A549 (cell line): ENCODE measurements around the gene RGL1. TPM values are rescaled to one million over a fixed set of nuclear protein-coding genes. Genes with fewer than 3 reads are reported as not detected.

ENCODE experiments used
- ATAC-seq, 2 experiments: fragments of 200-7000 bp in 1 of 2; fragments of >200 bp in 1 of 2; cut with Nextera tagmentation in 1 of 2; cut with Tn5 transposase in 1 of 2; 3 replicates each; pipeline versions ENCODE4 v1.8.0 to v1.9.1; 2018 to 2020; ENCODE audit warnings: mild to moderate bottlenecking in 1 of 2, moderate library complexity in 1 of 2
- CTCF ChIA-PET: fragments of 300-600 bp; sonication (Branson Sonifier 250); formaldehyde crosslinking; extraction: SDS; loops from one replicate; lab custom pipeline; 2021; ENCODE audit warnings: antibody characterized with exemption, inconsistent platforms; lab: Yijun Ruan, JAX
- POLR2A ChIA-PET: fragments of 350-600 bp; formaldehyde crosslinking; extraction: SDS; loops from one replicate; lab custom pipeline; 2021; ENCODE audit warnings: antibody characterized with exemption, inconsistent platforms; lab: Yijun Ruan, JAX
- DNase-seq, 2 experiments: peaks; one replicate each; pipeline versions ENCODE4 v3.0.0 to v3.0.0-alpha.2; 2011 to 2016; ENCODE audit warnings: low read depth in 1 of 2, low spot score in 1 of 2
- FAIRE-seq: peaks from 2 replicates; lab custom pipeline; 2011; peaks lifted over from hg19 to GRCh38; lab: Jason Lieb, UNC
- H3K27ac ChIP-seq, 2 experiments: fragments of >200 bp; sonication (Bioruptor Twin); formaldehyde crosslinking; 3 replicates each; pipeline ENCODE4 v1.5.1; 2016 to 2017
- H3K4me1 ChIP-seq: fragments of >200 bp; sonication (Bioruptor Twin); formaldehyde crosslinking; 3 replicates; pipeline ENCODE4 v1.6.1; 2016
- H3K4me2 ChIP-seq: fragments of >200 bp; sonication (Bioruptor Twin); formaldehyde crosslinking; 3 replicates; pipeline ENCODE4 v1.6.1; 2016
- H3K4me3 ChIP-seq: fragments of >200 bp; sonication (Bioruptor Twin); formaldehyde crosslinking; 3 replicates; pipeline ENCODE4 v1.5.1; 2016
- H3K9me3 ChIP-seq: fragments of >200 bp; sonication (Bioruptor Twin); formaldehyde crosslinking; 3 replicates; pipeline ENCODE4 v1.6.1; 2016
- CBX8 ChIP-seq: fragments of 200-600 bp; sonication (generic); IDR thresholded peaks from 2 replicates; pipeline ENCODE4 v1.6.1; 2016
- CHD2 ChIP-seq: fragments of 150-350 bp; IDR thresholded peaks from 2 replicates; pipeline ENCODE4 v1.6.1; 2014; ENCODE audit warnings: low read length; ENCODE audit not compliant: partially characterized antibody
- CHD4 ChIP-seq: fragments of 200-600 bp; sonication (generic); IDR thresholded peaks from 2 replicates; pipeline ENCODE4 v1.6.1; 2016; ENCODE audit warnings: antibody characterized with exemption, mild to moderate bottlenecking, borderline replicate concordance
- EHMT2 ChIP-seq: fragments of 200-600 bp; sonication (generic); IDR thresholded peaks from 2 replicates; pipeline ENCODE4 v1.6.1; 2016; ENCODE audit warnings: antibody characterized with exemption, low read depth, mild to moderate bottlenecking, moderate library complexity
- EP300 ChIP-seq, 2 experiments: fragments of >200 bp; sonication (Bioruptor Twin); formaldehyde crosslinking; IDR thresholded peaks; 2 replicates in 1 of 2; 3 replicates in 1 of 2; pipeline ENCODE4 v1.6.1; 2016 to 2017
- FOSL2 ChIP-seq, 2 experiments: fragments of 450-650 bp in 1 of 2; fragments of >200 bp in 1 of 2; sonication (Bioruptor Twin) in 1 of 2; formaldehyde crosslinking; IDR thresholded peaks; 2 replicates each; pipeline versions ENCODE4 v1.5.0 to v1.6.1; 2016 to 2020; ENCODE audit warnings: mild to moderate bottlenecking in 1 of 2, moderate library complexity in 1 of 2
- HEYL ChIP-seq: fragments of 250-450 bp; sonication (Bioruptor Pico); IDR thresholded peaks from 2 replicates; pipeline ENCODE4 v1.8.0; 2021; ENCODE audit warnings: mild to moderate bottlenecking, moderate library complexity
- JUNB ChIP-seq: fragments of >200 bp; sonication (Bioruptor Twin); formaldehyde crosslinking; IDR thresholded peaks from 2 replicates; pipeline ENCODE4 v1.6.1; 2016
- MAZ ChIP-seq: fragments of 150-350 bp; IDR thresholded peaks from 2 replicates; pipeline ENCODE4 v1.6.1; 2014; ENCODE audit warnings: antibody characterized with exemption, low read depth, low read length, borderline replicate concordance
- MYC ChIP-seq: IDR thresholded peaks from 2 replicates; pipeline ENCODE4 v1.6.1; 2012; ENCODE audit warnings: mild to moderate bottlenecking, inconsistent platforms, low read length, improper control_type of control experiment, borderline replicate concordance
- NPAS2 ChIP-seq: fragments of 250-450 bp; sonication (Bioruptor Pico); IDR thresholded peaks from 2 replicates; pipeline ENCODE4 v1.8.0; 2022; ENCODE audit warnings: mild to moderate bottlenecking, moderate library complexity, borderline replicate concordance
- NR3C1 ChIP-seq: fragments of >200 bp; sonication (Bioruptor Twin); formaldehyde crosslinking; IDR thresholded peaks from 3 replicates; pipeline ENCODE4 v1.6.1; 2017
- PHF8 ChIP-seq: fragments of 200-600 bp; sonication (generic); IDR thresholded peaks from 2 replicates; pipeline ENCODE4 v1.6.1; 2016; ENCODE audit warnings: low read depth, mild to moderate bottlenecking, antibody characterized with exemption, moderate library complexity, borderline replicate concordance
- POLR2AphosphoS2 ChIP-seq: conservative IDR thresholded peaks from 2 replicates; pipeline ENCODE4 v1.6.1; 2012; ENCODE audit warnings: low read length, improper control_type of control experiment, inconsistent platforms
- RAD21 ChIP-seq, 2 experiments: fragments of >200 bp in 1 of 2; sonication (Bioruptor Twin) in 1 of 2; formaldehyde crosslinking in 1 of 2; IDR thresholded peaks in 1 of 2; conservative IDR thresholded peaks in 1 of 2; 2 replicates in 1 of 2; 3 replicates in 1 of 2; pipeline ENCODE4 v1.6.1; 2012 to 2018; ENCODE audit warnings: inconsistent platforms in 1 of 2
- TP53 ChIP-seq: fragments of 250-450 bp; sonication (Bioruptor Pico); IDR thresholded peaks from 2 replicates; pipeline ENCODE4 v1.5.0; 2021; ENCODE audit warnings: mild to moderate bottlenecking, moderate library complexity
- ZFP36 ChIP-seq: fragments of 450-650 bp; IDR thresholded peaks from 2 replicates; pipeline ENCODE4 v1.6.1; 2014; ENCODE audit warnings: borderline replicate concordance; ENCODE audit not compliant: partially characterized antibody
- ZNF302 ChIP-seq: fragments of 250-450 bp; sonication (Bioruptor Pico); IDR thresholded peaks from 2 replicates; pipeline ENCODE4 v1.9.0; 2021; ENCODE audit warnings: inconsistent platforms, mild to moderate bottlenecking, moderate library complexity
- WGBS: methylation state at CpG from one replicate; pipeline ENCODE4 v1.1.6; 2017; ENCODE audit errors: missing lambda C conversion rate; 5-methylcytosine and 5-hydroxymethylcytosine counted together
- polyA plus RNA-seq, 4 experiments: library from polyadenylated mRNA; depleted of rRNA in 3 of 4; stranded (reverse); fragments of >200 nt; fragmentation: RNase III in 1 of 4; extraction: RNeasy Plus Mini Kit Qiagen cat#74134 plus additional on column Dnase treatment in 1 of 4; gene quantifications; 2 replicates in 3 of 4; 3 replicates in 1 of 4; pipeline ENCODE4 v1.2.3, GENCODE V29; 2011 to 2017
- TF ChIP-seq, protein P1 (sequence below): fragments of 450-650 bp; IDR thresholded peaks from 2 replicates; pipeline ENCODE4 v1.6.1; 2014; ENCODE audit warnings: antibody characterized with exemption
- TF ChIP-seq, protein P2 (sequence below): fragments of 200-600 bp; sonication (generic); IDR thresholded peaks from 2 replicates; pipeline ENCODE4 v1.6.1; 2016; ENCODE audit warnings: antibody characterized with exemption, mild to moderate bottlenecking, moderate library complexity
- TF ChIP-seq, protein P3 (sequence below): fragments of >200 bp; sonication (Bioruptor Twin); formaldehyde crosslinking; IDR thresholded peaks from 3 replicates; pipeline ENCODE4 v1.5.1; 2016

RGL1 gene
- polyA plus RNA-seq, 2 of the 4 experiments (the other 2 are of a cell fraction), result 1.0 to 3.8 TPM

DNA sequence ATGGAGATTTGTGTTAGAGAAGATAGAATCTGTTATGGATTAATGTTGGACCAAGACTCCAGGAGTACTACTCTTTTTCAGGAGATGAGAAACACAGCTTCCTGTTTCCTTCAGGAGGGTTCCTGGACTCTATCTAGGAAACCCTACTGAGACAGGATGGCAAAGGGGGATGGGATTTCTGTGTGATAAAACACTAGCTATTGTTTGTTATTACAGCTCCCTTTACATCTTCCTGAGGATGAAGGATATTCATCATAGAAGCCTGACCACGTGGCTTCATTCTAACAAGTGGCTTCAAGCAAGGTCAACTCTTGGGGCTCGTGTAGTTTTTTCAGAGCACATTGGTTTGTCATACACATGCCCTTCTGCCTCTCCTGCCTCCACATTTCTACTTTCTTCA, 33.3 kb downstream of the RGL1 start:
- POLR2A ChIA-PET, result no interaction called here
- DNase-seq, result no peak
- TF ChIP-seq HEYL (CRISPR knock-in tag), result no peak
- no peak for TF ChIP-seq CHD4
- TF ChIP-seq PHF8, result no peak
- TF ChIP-seq, protein P1, sequence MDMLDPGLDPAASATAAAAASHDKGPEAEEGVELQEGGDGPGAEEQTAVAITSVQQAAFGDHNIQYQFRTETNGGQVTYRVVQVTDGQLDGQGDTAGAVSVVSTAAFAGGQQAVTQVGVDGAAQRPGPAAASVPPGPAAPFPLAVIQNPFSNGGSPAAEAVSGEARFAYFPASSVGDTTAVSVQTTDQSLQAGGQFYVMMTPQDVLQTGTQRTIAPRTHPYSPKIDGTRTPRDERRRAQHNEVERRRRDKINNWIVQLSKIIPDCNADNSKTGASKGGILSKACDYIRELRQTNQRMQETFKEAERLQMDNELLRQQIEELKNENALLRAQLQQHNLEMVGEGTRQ, result no peak
- no peak for TF ChIP-seq MAZ
- TF ChIP-seq, protein P2, sequence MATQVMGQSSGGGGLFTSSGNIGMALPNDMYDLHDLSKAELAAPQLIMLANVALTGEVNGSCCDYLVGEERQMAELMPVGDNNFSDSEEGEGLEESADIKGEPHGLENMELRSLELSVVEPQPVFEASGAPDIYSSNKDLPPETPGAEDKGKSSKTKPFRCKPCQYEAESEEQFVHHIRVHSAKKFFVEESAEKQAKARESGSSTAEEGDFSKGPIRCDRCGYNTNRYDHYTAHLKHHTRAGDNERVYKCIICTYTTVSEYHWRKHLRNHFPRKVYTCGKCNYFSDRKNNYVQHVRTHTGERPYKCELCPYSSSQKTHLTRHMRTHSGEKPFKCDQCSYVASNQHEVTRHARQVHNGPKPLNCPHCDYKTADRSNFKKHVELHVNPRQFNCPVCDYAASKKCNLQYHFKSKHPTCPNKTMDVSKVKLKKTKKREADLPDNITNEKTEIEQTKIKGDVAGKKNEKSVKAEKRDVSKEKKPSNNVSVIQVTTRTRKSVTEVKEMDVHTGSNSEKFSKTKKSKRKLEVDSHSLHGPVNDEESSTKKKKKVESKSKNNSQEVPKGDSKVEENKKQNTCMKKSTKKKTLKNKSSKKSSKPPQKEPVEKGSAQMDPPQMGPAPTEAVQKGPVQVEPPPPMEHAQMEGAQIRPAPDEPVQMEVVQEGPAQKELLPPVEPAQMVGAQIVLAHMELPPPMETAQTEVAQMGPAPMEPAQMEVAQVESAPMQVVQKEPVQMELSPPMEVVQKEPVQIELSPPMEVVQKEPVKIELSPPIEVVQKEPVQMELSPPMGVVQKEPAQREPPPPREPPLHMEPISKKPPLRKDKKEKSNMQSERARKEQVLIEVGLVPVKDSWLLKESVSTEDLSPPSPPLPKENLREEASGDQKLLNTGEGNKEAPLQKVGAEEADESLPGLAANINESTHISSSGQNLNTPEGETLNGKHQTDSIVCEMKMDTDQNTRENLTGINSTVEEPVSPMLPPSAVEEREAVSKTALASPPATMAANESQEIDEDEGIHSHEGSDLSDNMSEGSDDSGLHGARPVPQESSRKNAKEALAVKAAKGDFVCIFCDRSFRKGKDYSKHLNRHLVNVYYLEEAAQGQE, result no peak
- TF ChIP-seq POLR2AphosphoS2, result no peak
- no peak for TF ChIP-seq JUNB
- no peak for TF ChIP-seq EP300 (IDR thresholded peaks at IDR 0.05)
- TF ChIP-seq, protein P3, sequence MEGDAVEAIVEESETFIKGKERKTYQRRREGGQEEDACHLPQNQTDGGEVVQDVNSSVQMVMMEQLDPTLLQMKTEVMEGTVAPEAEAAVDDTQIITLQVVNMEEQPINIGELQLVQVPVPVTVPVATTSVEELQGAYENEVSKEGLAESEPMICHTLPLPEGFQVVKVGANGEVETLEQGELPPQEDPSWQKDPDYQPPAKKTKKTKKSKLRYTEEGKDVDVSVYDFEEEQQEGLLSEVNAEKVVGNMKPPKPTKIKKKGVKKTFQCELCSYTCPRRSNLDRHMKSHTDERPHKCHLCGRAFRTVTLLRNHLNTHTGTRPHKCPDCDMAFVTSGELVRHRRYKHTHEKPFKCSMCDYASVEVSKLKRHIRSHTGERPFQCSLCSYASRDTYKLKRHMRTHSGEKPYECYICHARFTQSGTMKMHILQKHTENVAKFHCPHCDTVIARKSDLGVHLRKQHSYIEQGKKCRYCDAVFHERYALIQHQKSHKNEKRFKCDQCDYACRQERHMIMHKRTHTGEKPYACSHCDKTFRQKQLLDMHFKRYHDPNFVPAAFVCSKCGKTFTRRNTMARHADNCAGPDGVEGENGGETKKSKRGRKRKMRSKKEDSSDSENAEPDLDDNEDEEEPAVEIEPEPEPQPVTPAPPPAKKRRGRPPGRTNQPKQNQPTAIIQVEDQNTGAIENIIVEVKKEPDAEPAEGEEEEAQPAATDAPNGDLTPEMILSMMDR, result no peak
- no peak for TF ChIP-seq EHMT2
- TF ChIP-seq NR3C1, result no peak
- no peak for TF ChIP-seq CBX8
- no peak for TF ChIP-seq MYC
- TF ChIP-seq CHD2, result no peak
- TF ChIP-seq TP53, result no peak
- no peak for TF ChIP-seq ZFP36
- no peak for TF ChIP-seq NPAS2 (CRISPR knock-in tag)
- TF ChIP-seq RAD21 (conservative IDR thresholded peaks at IDR 0.05 in 1 of 2, IDR thresholded peaks at IDR 0.05 in 1 of 2), result no peak
- TF ChIP-seq, all 56 proteins: peak for 0
- H3K4me3 ChIP-seq, result no peak overlapping the region
- CTCF ChIA-PET, result no interaction called here
- H3K9me3 ChIP-seq, result no peaks in the 10 kb centered on the region
- H3K4me2 ChIP-seq, result no peak overlapping the region
- 55% methylated on average over 2 of the region's 2 CpGs for WGBS
- peaks cover 18% of the 10 kb centered on the region for H3K4me1 ChIP-seq
- FAIRE-seq (no peak), ATAC-seq (no peak)
- H3K27ac ChIP-seq, result no peak overlapping the region

DNA sequence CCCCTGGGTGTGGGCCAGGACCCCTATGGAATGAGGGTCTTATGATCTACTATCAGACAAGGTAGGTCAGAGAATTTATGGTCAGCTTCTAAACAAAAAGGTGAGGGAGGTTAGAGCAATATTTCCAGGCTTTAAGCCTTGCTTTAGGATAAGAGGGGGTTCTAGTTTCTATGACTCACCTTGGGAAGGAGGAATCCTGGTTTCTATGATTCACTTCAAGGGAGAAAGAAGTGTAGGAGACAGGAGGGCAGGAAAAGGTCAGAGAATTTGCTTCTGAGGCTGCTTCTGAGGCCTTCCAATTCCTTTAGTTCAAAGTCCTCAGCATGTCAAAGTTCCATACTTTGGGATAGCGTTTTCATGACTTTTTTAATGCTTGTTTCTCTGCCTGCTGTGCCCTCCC, 35.2 kb downstream of the RGL1 start:
- ATAC-seq, result peak in 1 of 2 experiments; percentile 49; a peak in 1 of 6 replicates
- no peak overlapping the region for H3K27ac ChIP-seq
- ChIA-PET CTCF (interaction anchor here (0.7 kb wide), 2 partner anchors 41 to 954 kb away, joined by 3 read pairs; no protein-coding TSS in a partner anchor), POLR2A (no interaction called here)
- H3K9me3 ChIP-seq, result no peaks in the 10 kb centered on the region
- peak in 1 of 2 experiments; percentile 7 for DNase-seq
- no peak overlapping the region for H3K4me2 ChIP-seq
- no peak overlapping the region for H3K4me3 ChIP-seq
- TF ChIP-seq TP53 (no peak), ZNF302 (CRISPR knock-in tag) (no peak), FOSL2 (IDR thresholded peaks at IDR 0.05) (no peak), FOSL2 (CRISPR knock-in tag; IDR thresholded peaks at IDR 0.05) (0 out of 2 replicates have a peak, but pooled peaks have one; percentile 5)
- 55% methylated on average over 1 of the region's 1 CpG for WGBS
- peaks cover 27% of the 10 kb centered on the region for H3K4me1 ChIP-seq
- no peak for FAIRE-seq
